Stimulated activated CD4-positive, alpha-beta T cell treated with anti-CD3 and anti-CD28 coated beads, Interleukin-4, amount 100 ng/mL, for 4 hours (primary cell): ENCODE results near the gene KRTAP10-11.
"Not testable (repeated sequence)": the region's sequence is repeated elsewhere in the genome, so short reads cannot be mapped to it uniquely, and the experiment has no call there.

Source experiments
- DNase-seq, 2 experiments: peaks; one replicate each; pipeline ENCODE4 v3.0.0-alpha.2; 2020

The KRTAP10-11 gene

DNA sequence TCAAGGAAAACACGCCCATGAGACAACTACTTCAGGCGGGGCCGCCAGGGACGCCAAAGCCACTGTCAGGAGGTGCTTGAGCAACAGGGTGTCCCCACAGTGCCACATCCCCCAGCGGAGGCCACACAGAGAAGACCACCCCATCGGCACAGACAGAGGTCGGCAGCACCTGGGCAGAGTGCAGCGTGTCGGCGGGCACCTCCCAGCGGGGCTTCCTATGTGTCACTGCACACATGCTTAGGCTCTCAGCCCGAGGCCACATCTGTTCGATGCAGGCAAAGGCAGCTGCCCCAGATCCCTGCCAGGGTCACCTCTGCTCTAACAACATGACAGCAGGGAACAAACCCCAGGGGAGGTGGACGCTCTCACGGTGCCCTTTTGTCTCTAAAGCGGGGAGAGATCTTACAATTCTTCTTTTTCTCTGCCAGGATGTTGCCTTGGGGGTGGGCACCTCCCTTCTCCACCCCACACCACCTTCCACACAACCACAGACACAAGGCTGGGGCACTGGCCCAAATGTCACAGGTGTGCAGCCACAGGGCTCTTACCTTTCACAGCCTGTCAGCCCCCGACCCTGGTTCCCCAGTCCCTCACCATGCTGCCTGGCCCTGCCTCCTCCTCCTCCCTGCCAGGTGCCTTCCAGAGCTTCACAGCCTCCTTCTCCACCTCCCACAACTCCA, 30.2 kb upstream of the KRTAP10-11 start:
- DNase-seq, result no peak

GRCh38 chr21:44616591-44616926, 29.7 kb upstream of the KRTAP10-11 start:
- DNase-seq, result no peak

- no peak for DNase-seq
Measured at GRCh38 chr21:44617071-44617501, 29.1 kb upstream of the KRTAP10-11 start.

DNA sequence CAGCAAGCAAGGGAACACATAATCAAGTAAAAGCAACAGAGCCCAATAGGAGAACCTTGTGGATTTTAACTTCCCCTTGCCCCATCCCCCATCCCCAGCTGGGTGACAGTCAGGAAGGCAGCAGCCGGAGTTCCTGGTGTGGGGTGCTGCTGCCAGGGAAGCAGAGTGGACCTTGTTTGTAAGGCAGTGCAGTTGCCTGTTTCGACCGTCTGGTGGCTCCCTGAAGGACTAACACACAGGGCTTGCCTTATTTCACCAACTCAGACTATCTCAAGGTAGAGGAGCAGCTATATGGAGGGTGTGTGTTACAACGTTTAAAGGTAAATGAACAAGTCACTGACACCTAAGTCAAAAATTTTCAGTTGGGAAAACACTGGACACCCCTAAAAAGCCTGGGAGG, 27.7 kb upstream of the KRTAP10-11 start:
- no peak for DNase-seq

DNA sequence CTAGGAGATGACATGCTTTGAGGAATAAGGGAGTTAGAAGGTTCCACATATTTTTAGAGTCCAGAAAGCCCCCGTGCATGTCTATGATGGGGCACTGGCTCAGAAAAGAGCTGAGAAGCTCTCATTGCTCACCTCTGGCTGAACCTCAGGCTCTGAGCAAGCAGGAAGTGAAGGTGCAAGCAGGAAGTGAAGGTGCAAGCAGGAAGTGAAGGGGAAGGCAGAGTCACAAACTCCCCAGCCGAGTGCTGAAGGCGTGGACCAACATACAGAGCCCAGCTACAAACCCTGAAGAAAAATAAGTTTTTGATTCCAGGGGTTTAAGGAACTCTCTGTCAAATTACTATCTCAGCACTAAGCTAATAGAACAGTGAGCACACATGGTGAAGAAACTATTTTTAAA, 27.3 kb upstream of the KRTAP10-11 start:
- peak; percentile 34 to 68 for DNase-seq

- no peak for DNase-seq
Measured at GRCh38 chr21:44619886-44620285, 26.3 kb upstream of the KRTAP10-11 start.

- DNase-seq, result no peak
Measured at GRCh38 chr21:44623575-44623974, 22.6 kb upstream of the KRTAP10-11 start.

DNA sequence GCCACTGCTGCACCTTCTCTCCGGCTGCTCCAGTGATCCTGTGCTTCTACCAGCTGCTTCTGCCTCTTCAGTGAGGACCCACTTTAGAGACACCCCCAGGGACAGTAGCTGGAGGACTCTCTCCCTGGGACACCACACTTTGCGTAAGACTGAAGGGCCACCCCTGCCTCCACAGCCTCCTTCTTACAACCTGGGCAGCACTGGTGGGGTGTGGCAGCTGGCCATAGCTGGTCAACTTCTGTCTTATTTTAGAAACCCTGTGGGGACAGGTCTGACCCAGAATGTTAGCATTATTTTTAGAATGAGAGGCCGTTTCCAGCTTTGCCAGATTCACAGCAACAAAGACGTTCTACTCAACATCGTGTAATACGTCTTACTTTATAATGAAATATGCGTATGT, 20.5 kb upstream of the KRTAP10-11 start:
- no peak for DNase-seq

- DNase-seq, result no peak
Measured at GRCh38 chr21:44626262-44626661, 20.0 kb upstream of the KRTAP10-11 start.

GRCh38 chr21:44626673-44627143, 19.5 kb upstream of the KRTAP10-11 start, which contains the start of gene KRTAP10-9:
KRTAP10-9 (plus strand) TSS chr21:44627093; CDS start chr21:44627172, 79 bp downstream.
- DNase-seq, result no peak

DNA sequence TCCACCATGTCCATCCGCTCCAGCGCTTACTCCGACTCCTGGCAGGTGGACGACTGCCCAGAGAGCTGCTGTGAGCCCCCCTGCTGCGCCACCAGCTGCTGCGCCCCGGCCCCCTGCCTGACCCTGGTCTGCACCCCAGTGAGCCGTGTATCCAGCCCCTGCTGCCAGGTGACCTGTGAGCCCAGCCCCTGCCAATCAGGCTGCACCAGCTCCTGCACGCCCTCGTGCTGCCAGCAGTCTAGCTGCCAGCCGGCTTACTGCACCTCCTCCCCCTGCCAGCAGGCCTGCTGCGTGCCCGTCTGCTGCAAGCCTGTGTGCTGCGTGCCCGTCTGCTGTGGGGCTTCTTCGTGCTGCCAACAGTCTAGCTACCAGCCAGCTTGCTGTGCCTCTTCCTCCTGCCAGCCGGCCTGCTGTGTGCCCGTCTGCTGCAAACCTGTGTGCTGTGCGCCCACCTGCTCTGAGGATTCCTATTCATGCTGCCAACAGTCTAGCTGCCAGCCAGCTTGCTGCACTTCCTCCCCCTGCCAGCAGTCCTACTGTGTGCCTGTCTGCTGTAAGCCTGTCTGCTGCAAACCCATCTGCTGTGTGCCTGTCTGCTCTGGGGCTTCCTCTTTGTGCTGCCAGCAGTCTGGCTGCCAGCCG, 18.9 kb upstream of the KRTAP10-11 start:
- DNase-seq, result not testable (repeated sequence)

DNA sequence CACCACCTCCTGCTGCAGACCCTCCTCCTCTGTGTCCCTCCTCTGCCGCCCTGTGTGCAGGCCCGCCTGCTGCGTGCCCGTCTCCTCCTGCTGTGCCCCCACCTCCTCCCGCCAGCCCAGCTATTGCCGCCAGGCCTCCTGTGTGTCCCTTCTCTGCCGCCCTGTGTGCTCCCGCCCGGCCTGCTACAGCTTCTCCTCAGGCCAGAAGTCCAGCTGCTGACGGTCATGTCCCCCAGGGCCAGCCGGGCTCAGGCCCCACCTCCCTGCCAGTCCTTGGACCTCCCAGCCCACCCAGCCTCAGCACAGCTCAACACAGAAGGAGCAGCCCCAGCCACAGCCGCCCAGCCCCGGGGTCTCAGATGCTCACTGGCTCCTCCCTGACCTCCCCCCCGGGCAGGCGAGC, 18.4 kb upstream of the KRTAP10-11 start:
- DNase-seq, result not testable (repeated sequence)

- no peak for DNase-seq
Measured at GRCh38 chr21:44628707-44629391, 17.4 kb upstream of the KRTAP10-11 start.

GRCh38 chr21:44630440-44630839, 15.8 kb upstream of the KRTAP10-11 start:
- no peak for DNase-seq

DNA sequence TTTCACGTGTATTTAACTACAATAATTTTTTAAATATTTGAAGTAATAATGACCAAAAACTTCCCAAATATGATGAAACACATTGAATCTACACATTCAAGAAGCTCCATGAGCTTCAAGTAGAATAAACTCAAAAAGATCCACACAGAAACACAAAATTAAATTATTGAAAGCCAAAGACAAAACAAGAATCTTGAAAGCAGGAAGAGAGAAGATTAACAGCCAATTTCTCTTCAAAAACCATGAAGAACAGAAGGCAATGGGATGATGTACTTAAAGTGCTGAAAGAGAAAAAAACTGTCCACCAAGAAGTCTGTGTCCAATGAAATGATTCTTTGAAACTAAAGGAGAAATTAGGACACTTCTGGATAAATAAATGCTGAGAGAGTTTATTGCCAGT, 14.1 kb upstream of the KRTAP10-11 start:
- DNase-seq, result no peak

- DNase-seq, result no peak
Measured at GRCh38 chr21:44636209-44637017, 9.8 kb upstream of the KRTAP10-11 start.

- DNase-seq, result no peak
Measured at GRCh38 chr21:44637018-44637850, 9.0 kb upstream of the KRTAP10-11 start, which contains the start of gene KRTAP10-10. KRTAP10-10 (plus strand) TSS chr21:44637356; CDS start chr21:44637418, 62 bp downstream.

DNA sequence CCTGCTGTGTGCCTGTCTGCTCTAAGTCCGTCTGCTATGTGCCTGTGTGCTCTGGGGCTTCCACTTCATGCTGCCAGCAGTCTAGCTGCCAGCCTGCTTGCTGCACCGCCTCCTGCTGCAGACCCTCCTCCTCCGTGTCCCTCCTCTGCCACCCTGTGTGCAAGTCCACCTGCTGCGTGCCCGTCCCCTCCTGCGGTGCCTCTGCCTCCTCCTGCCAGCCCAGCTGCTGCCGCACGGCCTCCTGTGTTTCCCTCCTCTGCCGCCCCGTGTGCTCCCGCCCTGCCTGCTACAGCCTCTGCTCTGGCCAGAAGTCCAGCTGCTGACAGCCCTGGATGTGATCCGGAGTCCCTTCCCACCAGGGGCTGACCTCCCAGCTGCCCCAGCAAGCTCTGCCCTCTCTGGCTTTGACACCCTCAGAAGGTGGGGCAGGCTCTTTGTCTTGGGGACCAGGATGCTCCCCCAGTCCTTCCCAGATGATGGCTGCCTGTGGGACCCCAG, 8.3 kb upstream of the KRTAP10-11 start:
- not testable (repeated sequence) for DNase-seq

DNA sequence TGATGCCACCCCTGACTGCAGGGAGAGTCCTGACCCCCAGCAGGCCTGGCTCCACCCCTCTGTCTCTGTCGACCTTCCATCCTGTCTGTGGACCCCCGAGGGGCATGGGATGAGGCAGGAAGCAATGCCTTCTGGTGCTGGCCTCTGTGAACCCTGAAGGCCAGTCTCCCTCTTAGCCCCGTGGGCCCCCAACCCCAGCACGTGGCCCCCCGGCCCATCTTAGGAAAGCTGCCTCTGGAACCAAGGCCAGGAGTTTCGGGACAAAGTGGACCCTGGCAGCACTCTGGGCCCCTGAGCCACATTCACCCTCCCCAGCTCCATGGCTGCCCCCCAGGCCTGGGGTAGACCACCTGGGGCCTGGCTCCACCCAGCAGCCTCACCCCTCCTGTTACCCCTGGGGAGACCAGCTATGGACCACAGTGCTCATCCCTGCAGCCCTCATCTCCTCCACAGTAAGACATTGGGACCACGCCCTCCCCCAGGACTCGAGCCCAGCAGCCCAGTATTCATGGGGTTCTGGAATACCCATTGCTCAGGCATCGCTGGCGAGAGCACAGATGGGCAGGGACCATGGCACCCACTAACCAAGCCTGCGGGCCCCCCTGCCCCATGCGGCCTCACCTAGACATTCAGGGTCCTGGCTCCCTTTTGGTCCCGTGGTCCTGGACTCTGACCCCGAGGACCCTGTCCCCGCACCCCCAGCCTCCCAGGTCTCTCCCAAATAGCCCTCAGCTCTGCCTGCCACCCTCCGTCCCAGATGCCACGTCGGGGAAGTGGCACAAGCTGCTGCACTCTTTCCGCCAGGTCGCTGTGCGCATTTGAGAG, 7.5 kb upstream of the KRTAP10-11 start:
- not testable (repeated sequence) for DNase-seq

DNA sequence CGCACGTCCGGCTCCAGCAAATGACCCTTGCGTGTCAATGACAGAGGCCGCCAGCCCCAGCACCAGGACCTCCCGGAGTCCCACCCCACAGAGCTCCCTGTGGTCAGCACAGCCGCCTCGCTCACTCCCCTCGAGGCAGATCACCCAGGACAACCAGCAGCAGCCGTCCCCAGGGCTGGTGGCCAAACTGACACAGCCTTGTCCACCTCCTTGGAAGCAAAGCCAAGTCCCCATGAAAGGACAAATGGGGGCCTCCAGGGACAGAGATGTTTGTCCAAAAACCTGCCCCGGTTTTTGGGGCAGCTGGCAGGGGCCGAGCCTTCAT, 6.9 kb upstream of the KRTAP10-11 start:
- DNase-seq, result no peak

- DNase-seq, result no peak
Measured at GRCh38 chr21:44640761-44641160, 5.5 kb upstream of the KRTAP10-11 start.
